SK-N-SH (cell line): Measurements from ENCODE around the gene HTR6. TPM values are rescaled to one million over a fixed set of nuclear protein-coding genes. Genes with fewer than 3 reads are reported as not detected.

Source experiments
- CTCF ChIA-PET: fragments of 300-600, 350-600 bp; formaldehyde crosslinking; extraction: SDS; loops from one replicate; lab custom pipeline; 2021; lab: Yijun Ruan, JAX
- POLR2A ChIA-PET: fragments of 350-600 bp; sonication (Branson Sonifier 250); formaldehyde crosslinking; extraction: SDS; loops from one replicate; lab custom pipeline; 2020; ENCODE audit warnings: antibody characterized with exemption, inconsistent platforms; lab: Yijun Ruan, JAX
- DNase-seq: peaks from one replicate; pipeline ENCODE4 v3.0.0; 2012
- H2AFZ ChIP-seq: fragments of 200-600 bp; sonication (generic); 2 replicates; pipeline ENCODE4 v1.8.1; 2016; ENCODE audit warnings: antibody characterized with exemption, mild to moderate bottlenecking, low read depth
- H3F3A ChIP-seq: fragments of 200-600 bp; sonication (generic); replicated peaks from 2 replicates; pipeline ENCODE3; 2016; ENCODE audit warnings: antibody characterized with exemption, mild to moderate bottlenecking; ENCODE audit not compliant: insufficient read depth
- H3K27ac ChIP-seq, 2 experiments: fragments of 200-500 bp in 1 of 2; fragments of 200-600 bp in 1 of 2; sonication (Bioruptor generic) in 1 of 2; sonication (generic), shearing (Covaris generic) in 1 of 2; 2 replicates each; pipeline versions ENCODE4 v1.5.1 to v1.6.1; 2014 to 2016; ENCODE audit warnings: low read depth in 2 of 2, inconsistent platforms in 1 of 2, low read length in 1 of 2, mild to moderate bottlenecking in 1 of 2, mixed read lengths in 1 of 2
- H3K27me3 ChIP-seq: fragments of 200-600 bp; sonication (generic), shearing (Covaris generic); 2 replicates; pipeline ENCODE4 v1.6.1; 2016; ENCODE audit warnings: mixed run types; ENCODE audit not compliant: insufficient read depth
- H3K36me3 ChIP-seq, 2 experiments: fragments of 200-500 bp in 1 of 2; fragments of 200-600 bp in 1 of 2; sonication (Bioruptor generic) in 1 of 2; sonication (generic) in 1 of 2; replicated peaks in 1 of 2; 2 replicates each; pipeline versions ENCODE3 to v1.5.1; 2014 to 2016; ENCODE audit warnings: low read length in 1 of 2, mild to moderate bottlenecking in 1 of 2; ENCODE audit not compliant: insufficient read depth in 2 of 2, control insufficient read depth in 1 of 2
- H3K4me1 ChIP-seq, 2 experiments: fragments of 200-500 bp in 1 of 2; fragments of 200-600 bp in 1 of 2; sonication (Bioruptor generic) in 1 of 2; sonication (generic), shearing (Covaris generic) in 1 of 2; 2 replicates each; pipeline versions ENCODE4 v1.5.1 to v1.6.1; 2014 to 2016; ENCODE audit warnings: low read depth in 1 of 2, low read length in 1 of 2, mixed run types in 1 of 2; ENCODE audit not compliant: insufficient read depth in 2 of 2, control insufficient read depth in 1 of 2
- H3K4me2 ChIP-seq: fragments of 200-600 bp; sonication (generic), shearing (Covaris generic); 2 replicates; pipeline ENCODE4 v1.6.1; 2017; ENCODE audit warnings: mixed run types
- H3K4me3 ChIP-seq, 2 experiments: fragments of 200-500 bp in 1 of 2; fragments of 200-600 bp in 1 of 2; sonication (Bioruptor generic) in 1 of 2; sonication (generic), shearing (Covaris generic) in 1 of 2; 2 replicates each; pipeline versions ENCODE4 v1.5.1 to v1.8.1; 2014 to 2016; ENCODE audit warnings: low read depth in 2 of 2, inconsistent platforms in 1 of 2, low read length in 1 of 2, mild to moderate bottlenecking in 1 of 2, mixed read lengths in 1 of 2, moderate library complexity in 1 of 2
- H3K79me2 ChIP-seq: fragments of 200-600 bp; sonication (generic); 2 replicates; pipeline ENCODE4 v1.8.1; 2017; ENCODE audit warnings: mild to moderate bottlenecking; ENCODE audit not compliant: insufficient read depth
- H3K9ac ChIP-seq: fragments of 200-600 bp; sonication (generic); 2 replicates; pipeline ENCODE4 v1.6.1; 2017; ENCODE audit warnings: mixed run types
- H3K9me2 ChIP-seq: fragments of 200-600 bp; sonication (generic); 2 replicates; pipeline ENCODE4 v1.6.1; 2017; ENCODE audit warnings: mixed run types
- H3K9me3 ChIP-seq: fragments of 200-600 bp; sonication (generic); 2 replicates; pipeline ENCODE4 v1.6.1; 2017; ENCODE audit warnings: mixed run types, mild to moderate bottlenecking, moderate library complexity
- H4K20me1 ChIP-seq: fragments of 200-600 bp; sonication (generic); 2 replicates; pipeline ENCODE4 v1.6.1; 2017; ENCODE audit warnings: mild to moderate bottlenecking, mixed run types; ENCODE audit not compliant: insufficient read depth
- CHD2 ChIP-seq: fragments of 150-350 bp; IDR thresholded peaks from 2 replicates; pipeline ENCODE4 v1.6.1; 2018; ENCODE audit warnings: low read length; ENCODE audit not compliant: partially characterized antibody
- ELF1 ChIP-seq: IDR thresholded peaks from 2 replicates; pipeline ENCODE4 v1.4.0; 2012
- EZH2phosphoT487 ChIP-seq: fragments of 200-600 bp; sonication (generic); IDR thresholded peaks from 2 replicates; pipeline ENCODE4 v1.6.1; 2017; ENCODE audit warnings: low read depth, mixed run types, mild to moderate bottlenecking, antibody characterized with exemption, moderate library complexity, borderline replicate concordance
- FOXJ3 ChIP-seq: sonication (generic); formaldehyde crosslinking; IDR thresholded peaks from 2 replicates; pipeline ENCODE4 v1.5.1; 2020; ENCODE audit warnings: mild to moderate bottlenecking, missing genetic modification reagents
- GATA2 ChIP-seq: sonication (generic); formaldehyde crosslinking; IDR thresholded peaks from 2 replicates; pipeline ENCODE4 v1.5.0; 2020; ENCODE audit warnings: mild to moderate bottlenecking, missing genetic modification reagents
- MEF2A ChIP-seq: IDR thresholded peaks from 2 replicates; pipeline ENCODE4 v1.4.0; 2012; ENCODE audit warnings: low read depth, borderline replicate concordance
- MXI1 ChIP-seq: IDR thresholded peaks from 2 replicates; pipeline ENCODE4 v1.6.1; 2012; ENCODE audit warnings: mild to moderate bottlenecking, low read depth, low read length, improper control_type of control experiment
- RCOR1 ChIP-seq: fragments of 150-350 bp; IDR thresholded peaks from 2 replicates; pipeline ENCODE4 v1.6.1; 2017; ENCODE audit warnings: antibody characterized with exemption, low read length
- REST ChIP-seq: IDR thresholded peaks from 2 replicates; pipeline ENCODE4 v1.6.1; 2012; ENCODE audit warnings: mild to moderate bottlenecking, low read depth, low read length, moderate library complexity
- RXRA ChIP-seq: IDR thresholded peaks from 2 replicates; pipeline ENCODE4 v1.4.0; 2012; ENCODE audit warnings: low read depth, mild to moderate bottlenecking, borderline replicate concordance
- SMC3 ChIP-seq: IDR thresholded peaks from 2 replicates; pipeline ENCODE4 v1.6.1; 2012; ENCODE audit warnings: low read depth, low read length, improper control_type of control experiment
- TEAD4 ChIP-seq: IDR thresholded peaks from 2 replicates; pipeline ENCODE4 v1.4.0; 2012; ENCODE audit warnings: mild to moderate bottlenecking, borderline replicate concordance; ENCODE audit not compliant: insufficient read depth
- WGBS: methylation state at CpG from one replicate; pipeline ENCODE4 v1.1.6; 2017; ENCODE audit warnings: low lambda C conversion rate; 5-methylcytosine and 5-hydroxymethylcytosine counted together
- polyA plus RNA-seq, 3 experiments: library from polyadenylated mRNA; depleted of rRNA; stranded (reverse); fragments of >200 nt; gene quantifications; 2 replicates each; pipeline ENCODE4 v1.2.3, GENCODE V29; 2012
- TF ChIP-seq, protein P1 (sequence below): IDR thresholded peaks from 2 replicates; pipeline ENCODE4 v1.4.0; 2012; ENCODE audit warnings: low read depth, borderline replicate concordance
- TF ChIP-seq, protein P2 (sequence below): IDR thresholded peaks from 2 replicates; pipeline ENCODE4; 2012
- TF ChIP-seq, protein P3 (sequence below): IDR thresholded peaks from 2 replicates; pipeline ENCODE4 v1.4.0; 2012; ENCODE audit warnings: low read depth, borderline replicate concordance

The HTR6 gene
- polyA plus RNA-seq, 1 of the 3 experiments (the other 2 are of a cell fraction), result 0.05 TPM

- ChIA-PET CTCF (interaction anchor here (2.8 to 33.1 kb wide), 3 partner anchors 50 to 315 kb away, joined by 18 to 553 read pairs (median 29); no protein-coding TSS in a partner anchor), POLR2A (no interaction called here)
- TF ChIP-seq RXRA (no peak), EZH2phosphoT487 (no peak), MXI1 (no peak), FOXJ3 (CRISPR knock-in tag) (no peak), CHD2 (no peak), REST (no peak), TEAD4 (no peak), ELF1 (no peak), SMC3 (no peak), GATA2 (CRISPR knock-in tag) (no peak), RCOR1 (no peak), MEF2A (no peak)
- TF ChIP-seq, protein P1, sequence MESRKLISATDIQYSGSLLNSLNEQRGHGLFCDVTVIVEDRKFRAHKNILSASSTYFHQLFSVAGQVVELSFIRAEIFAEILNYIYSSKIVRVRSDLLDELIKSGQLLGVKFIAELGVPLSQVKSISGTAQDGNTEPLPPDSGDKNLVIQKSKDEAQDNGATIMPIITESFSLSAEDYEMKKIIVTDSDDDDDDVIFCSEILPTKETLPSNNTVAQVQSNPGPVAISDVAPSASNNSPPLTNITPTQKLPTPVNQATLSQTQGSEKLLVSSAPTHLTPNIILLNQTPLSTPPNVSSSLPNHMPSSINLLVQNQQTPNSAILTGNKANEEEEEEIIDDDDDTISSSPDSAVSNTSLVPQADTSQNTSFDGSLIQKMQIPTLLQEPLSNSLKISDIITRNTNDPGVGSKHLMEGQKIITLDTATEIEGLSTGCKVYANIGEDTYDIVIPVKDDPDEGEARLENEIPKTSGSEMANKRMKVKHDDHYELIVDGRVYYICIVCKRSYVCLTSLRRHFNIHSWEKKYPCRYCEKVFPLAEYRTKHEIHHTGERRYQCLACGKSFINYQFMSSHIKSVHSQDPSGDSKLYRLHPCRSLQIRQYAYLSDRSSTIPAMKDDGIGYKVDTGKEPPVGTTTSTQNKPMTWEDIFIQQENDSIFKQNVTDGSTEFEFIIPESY, result no peak
- TF ChIP-seq, protein P2, sequence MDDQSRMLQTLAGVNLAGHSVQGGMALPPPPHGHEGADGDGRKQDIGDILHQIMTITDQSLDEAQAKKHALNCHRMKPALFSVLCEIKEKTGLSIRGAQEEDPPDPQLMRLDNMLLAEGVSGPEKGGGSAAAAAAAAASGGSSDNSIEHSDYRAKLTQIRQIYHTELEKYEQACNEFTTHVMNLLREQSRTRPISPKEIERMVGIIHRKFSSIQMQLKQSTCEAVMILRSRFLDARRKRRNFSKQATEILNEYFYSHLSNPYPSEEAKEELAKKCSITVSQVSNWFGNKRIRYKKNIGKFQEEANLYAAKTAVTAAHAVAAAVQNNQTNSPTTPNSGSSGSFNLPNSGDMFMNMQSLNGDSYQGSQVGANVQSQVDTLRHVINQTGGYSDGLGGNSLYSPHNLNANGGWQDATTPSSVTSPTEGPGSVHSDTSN, result no peak
- TF ChIP-seq, protein P3, sequence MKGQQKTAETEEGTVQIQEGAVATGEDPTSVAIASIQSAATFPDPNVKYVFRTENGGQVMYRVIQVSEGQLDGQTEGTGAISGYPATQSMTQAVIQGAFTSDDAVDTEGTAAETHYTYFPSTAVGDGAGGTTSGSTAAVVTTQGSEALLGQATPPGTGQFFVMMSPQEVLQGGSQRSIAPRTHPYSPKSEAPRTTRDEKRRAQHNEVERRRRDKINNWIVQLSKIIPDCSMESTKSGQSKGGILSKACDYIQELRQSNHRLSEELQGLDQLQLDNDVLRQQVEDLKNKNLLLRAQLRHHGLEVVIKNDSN, result no peak
- TF ChIP-seq, all 33 proteins: peak for 0
- no peak for DNase-seq
- H3K27ac ChIP-seq, result no peak overlapping the region
- no peak overlapping the region for H3K9ac ChIP-seq
- peaks cover 0 to 16% of the 10 kb centered on the region in 2 experiments; a peak in 1 of 4 replicates for H3K4me1 ChIP-seq
- no peaks in the 10 kb centered on the region for H3K27me3 ChIP-seq
- 0 out of 2 replicates have a peak, but pooled peaks cover 3% of the 10 kb centered on the region for H4K20me1 ChIP-seq
- no peak overlapping the region for H3K4me2 ChIP-seq
- H3K4me3 ChIP-seq, result no peak overlapping the region
- no peaks in the 10 kb centered on the region for H3F3A ChIP-seq
- no peaks in the 10 kb centered on the region for H3K79me2 ChIP-seq
- H3K9me3 ChIP-seq, result no peaks in the 10 kb centered on the region
- WGBS, result 96% methylated on average over 5 of the region's 13 CpGs
- H3K9me2 ChIP-seq, result no peaks in the 10 kb centered on the region
- H2AFZ ChIP-seq, result no peak overlapping the region
- H3K36me3 ChIP-seq, result no peaks in the 10 kb centered on the region
Observed at GRCh38 chr1:19658186-19658585, 6.5 kb upstream of the HTR6 start.
